Measurements from ENCODE around the gene ZBTB20. TPM values are rescaled to one million over a fixed set of nuclear protein-coding genes. Genes with fewer than 3 reads are reported as not detected.

Gene ZBTB20
- polyA plus RNA-seq, 3 donors, result 1.3 to 3.2 (median 2.0) TPM

GRCh38 chr3:114619771-114620170 is 527.3 kb downstream of the ZBTB20 start:
- Histone ChIP-seq H3K4me2 (replicated peaks; ENCODE audit: extremely low read depth, low read length, poor library complexity, severe bottlenecking) (no peak overlapping the region), H3K9ac (ENCODE audit: insufficient read depth, low read length, poor library complexity, severe bottlenecking) (no peak overlapping the region), H2AFZ (ENCODE audit: insufficient read depth, low read depth, low read length, poor library complexity, severe bottlenecking) (no peak overlapping the region), H3K9me3 (replicated peaks in 1 of 2; ENCODE audit: control insufficient read depth in 1 of 2, insufficient read depth in 1 of 2, low read length in 2 of 2) (no peaks in the 10 kb centered on the region), H3K79me2 (ENCODE audit: insufficient read depth, low read length) (no peaks in the 10 kb centered on the region), H3K27ac (ENCODE audit: low read depth in 1 of 2, low read length in 2 of 2) (no peak overlapping the region), H3K36me3 (replicated peaks in 1 of 2; ENCODE audit: control insufficient read depth in 1 of 2, insufficient read depth in 2 of 2, low read length in 2 of 2) (no peaks in the 10 kb centered on the region), H3K27me3 (ENCODE audit: control insufficient read depth in 2 of 2, insufficient read depth in 2 of 2, low read length in 2 of 2) (no peaks in the 10 kb centered on the region), H3K4me3 (replicated peaks in 1 of 3; ENCODE audit: low read depth in 2 of 3, low read length in 3 of 3) (no peak overlapping the region), H4K20me1 (ENCODE audit: insufficient read depth, low read length) (no peaks in the 10 kb centered on the region), H3K4me1 (ENCODE audit: control insufficient read depth in 1 of 2, insufficient read depth in 2 of 2, low read length in 2 of 2) (peaks cover 0 to 9% of the 10 kb centered on the region in 2 donors)
- H3K27me3 Mint-ChIP-seq (ENCODE audit: low read depth in 3 of 3), result peaks cover 0 to 3% (median 0%) of the 10 kb centered on the region in 3 donors
- intact Hi-C loops (cut with micrococcal nuclease), result no loop called here
- TF ChIP-seq, protein P1, sequence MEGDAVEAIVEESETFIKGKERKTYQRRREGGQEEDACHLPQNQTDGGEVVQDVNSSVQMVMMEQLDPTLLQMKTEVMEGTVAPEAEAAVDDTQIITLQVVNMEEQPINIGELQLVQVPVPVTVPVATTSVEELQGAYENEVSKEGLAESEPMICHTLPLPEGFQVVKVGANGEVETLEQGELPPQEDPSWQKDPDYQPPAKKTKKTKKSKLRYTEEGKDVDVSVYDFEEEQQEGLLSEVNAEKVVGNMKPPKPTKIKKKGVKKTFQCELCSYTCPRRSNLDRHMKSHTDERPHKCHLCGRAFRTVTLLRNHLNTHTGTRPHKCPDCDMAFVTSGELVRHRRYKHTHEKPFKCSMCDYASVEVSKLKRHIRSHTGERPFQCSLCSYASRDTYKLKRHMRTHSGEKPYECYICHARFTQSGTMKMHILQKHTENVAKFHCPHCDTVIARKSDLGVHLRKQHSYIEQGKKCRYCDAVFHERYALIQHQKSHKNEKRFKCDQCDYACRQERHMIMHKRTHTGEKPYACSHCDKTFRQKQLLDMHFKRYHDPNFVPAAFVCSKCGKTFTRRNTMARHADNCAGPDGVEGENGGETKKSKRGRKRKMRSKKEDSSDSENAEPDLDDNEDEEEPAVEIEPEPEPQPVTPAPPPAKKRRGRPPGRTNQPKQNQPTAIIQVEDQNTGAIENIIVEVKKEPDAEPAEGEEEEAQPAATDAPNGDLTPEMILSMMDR (IDR thresholded peaks at IDR 0.05), result no peak
- H3K27ac Mint-ChIP-seq, result no peak overlapping the region
- no CpG with 5 or more reads among the region's 3 CpGs for WGBS (ENCODE audit: insufficient coverage)
- H3K9me3 Mint-ChIP-seq, result peaks cover 0 to 3% (median 0%) of the 10 kb centered on the region in 7 donors
- H3K36me3 Mint-ChIP-seq, result no peaks in the 10 kb centered on the region
- DNase-seq, result no peak
- peaks cover 16% of the 10 kb centered on the region for H3K4me1 Mint-ChIP-seq
- no peak overlapping the region for H3K4me3 Mint-ChIP-seq

GRCh38 chr3:114615523-114616085 is 531.5 kb downstream of the ZBTB20 start:
- Mint-ChIP-seq H3K4me1 (no peaks in the 10 kb centered on the region), H3K9me3 (peaks cover 0 to 3% (median 0%) of the 10 kb centered on the region in 7 donors), H3K27ac (no peak overlapping the region), H3K36me3 (no peaks in the 10 kb centered on the region), H3K27me3 (ENCODE audit: low read depth in 3 of 3) (no peaks in the 10 kb centered on the region), H3K4me3 (no peak overlapping the region)
- DNase-seq, result no peak
- 100% methylated on average over 4 of the region's 9 CpGs for WGBS (ENCODE audit: insufficient coverage)
- H3K79me2 ChIP-seq (ENCODE audit: insufficient read depth, low read length), result no peaks in the 10 kb centered on the region
- H3K9ac ChIP-seq (ENCODE audit: insufficient read depth, low read length, poor library complexity, severe bottlenecking), result no peak overlapping the region
- H3K4me1 ChIP-seq (ENCODE audit: control insufficient read depth in 1 of 2, insufficient read depth in 2 of 2, low read length in 2 of 2), result no peaks in the 10 kb centered on the region
- H3K4me3 ChIP-seq (replicated peaks in 1 of 3; ENCODE audit: low read depth in 2 of 3, low read length in 3 of 3), result no peak overlapping the region
- no peak overlapping the region for H3K4me2 ChIP-seq (replicated peaks; ENCODE audit: extremely low read depth, low read length, poor library complexity, severe bottlenecking)
- H2AFZ ChIP-seq (ENCODE audit: insufficient read depth, low read depth, low read length, poor library complexity, severe bottlenecking), result no peak overlapping the region
- TF ChIP-seq, protein P1 (IDR thresholded peaks at IDR 0.05), result no peak
- no peaks in the 10 kb centered on the region for H3K9me3 ChIP-seq (replicated peaks in 1 of 2; ENCODE audit: control insufficient read depth in 1 of 2, insufficient read depth in 1 of 2, low read length in 2 of 2)
- no peaks in the 10 kb centered on the region for H3K36me3 ChIP-seq (replicated peaks in 1 of 2; ENCODE audit: control insufficient read depth in 1 of 2, insufficient read depth in 2 of 2, low read length in 2 of 2)
- no peaks in the 10 kb centered on the region for H3K27me3 ChIP-seq (ENCODE audit: control insufficient read depth in 2 of 2, insufficient read depth in 2 of 2, low read length in 2 of 2)
- no peak overlapping the region for H3K27ac ChIP-seq (ENCODE audit: low read depth in 1 of 2, low read length in 2 of 2)
- intact Hi-C loops (cut with micrococcal nuclease), result no loop called here
- no peaks in the 10 kb centered on the region for H4K20me1 ChIP-seq (ENCODE audit: insufficient read depth, low read length)

Data from CD14-positive monocyte (primary cell).